AG10803 (cell line): Measurements from ENCODE around the gene CNTN1.

Experiments used
- DNase-seq: peaks from one replicate; pipeline ENCODE4 v3.0.0; 2010; ENCODE audit warnings: low read depth
- H3K4me3 ChIP-seq: 2 replicates; pipeline ENCODE4 v1.5.1; 2011; ENCODE audit warnings: mild to moderate bottlenecking, low read length, control low read depth
- CTCF ChIP-seq: conservative IDR thresholded peaks from 2 replicates; pipeline ENCODE4 v1.5.1; 2011; ENCODE audit warnings: mild to moderate bottlenecking, low read length, control low read depth, inconsistent platforms

The CNTN1 gene

GRCh38 chr12:41023836-41024235 is 331.6 kb downstream of the CNTN1 start:
- DNase-seq = no peak
- H3K4me3 ChIP-seq = no peak overlapping the region
- no peak for TF ChIP-seq CTCF

- no peak overlapping the region for H3K4me3 ChIP-seq
- DNase-seq = no peak
- TF ChIP-seq CTCF = no peak
These were observed 333.9 kb downstream of the CNTN1 start for GRCh38 chr12:41026151-41026550.

GRCh38 chr12:41032386-41032785 is 340.1 kb downstream of the CNTN1 start:
- no peak for TF ChIP-seq CTCF
- no peak for DNase-seq
- no peak overlapping the region for H3K4me3 ChIP-seq

GRCh38 chr12:41034686-41035085 is 342.4 kb downstream of the CNTN1 start:
- DNase-seq = no peak
- TF ChIP-seq CTCF = no peak

GRCh38 chr12:41039461-41039860 is 347.2 kb downstream of the CNTN1 start:
- DNase-seq = no peak
- no peak overlapping the region for H3K4me3 ChIP-seq
- no peak for TF ChIP-seq CTCF

More at GRCh38 chr12:41034686-41035085, 342.4 kb downstream of the CNTN1 start:
- no peak overlapping the region for H3K4me3 ChIP-seq

- no peak for TF ChIP-seq CTCF
- no peak overlapping the region for H3K4me3 ChIP-seq
- no peak for DNase-seq
These were observed 353.3 kb downstream of the CNTN1 start for GRCh38 chr12:41045509-41045908.

GRCh38 chr12:41049033-41049432 is 356.8 kb downstream of the CNTN1 start:
- DNase-seq = no peak
- no peak for TF ChIP-seq CTCF

More at GRCh38 chr12:41049033-41049432, 356.8 kb downstream of the CNTN1 start:
- no peak overlapping the region for H3K4me3 ChIP-seq
